ENCODE results near the gene STK32B.

Gene STK32B

DNA sequence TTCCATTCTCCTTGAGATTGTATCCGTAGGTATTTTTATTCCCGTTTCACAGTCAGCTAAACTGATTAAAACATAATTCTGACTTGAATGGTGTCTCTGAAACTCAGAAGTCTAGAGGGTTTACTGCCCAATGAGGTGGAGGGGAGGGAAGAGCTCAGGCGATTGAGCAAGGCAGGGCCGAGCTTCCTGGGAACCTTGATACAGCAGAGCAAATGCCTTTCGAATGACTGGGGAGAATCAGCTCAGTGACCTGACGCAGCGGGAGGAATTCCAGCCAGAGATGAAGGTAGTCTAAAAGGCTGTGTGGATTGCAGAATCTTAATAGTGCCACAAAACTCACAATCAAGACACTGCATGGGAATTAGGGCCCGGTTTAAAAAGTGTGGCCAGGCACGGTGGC lies 423.5 kb downstream of the STK32B start:
- Histone ChIP-seq H3K9ac (ENCODE audit: low read depth in 1 of 2, low read length in 2 of 2) (no peak overlapping the region), H3K4me3 (ENCODE audit: low read depth in 1 of 2, low read length in 2 of 2) (no peak overlapping the region), H3K27me3 (ENCODE audit: control insufficient read depth in 1 of 2, insufficient read depth in 2 of 2, low read length in 2 of 2) (no peaks in the 10 kb centered on the region), H3K4me1 (ENCODE audit: control insufficient read depth in 1 of 2, insufficient read depth in 2 of 2, low read length in 2 of 2) (no peaks in the 10 kb centered on the region), H3K36me3 (ENCODE audit: control insufficient read depth in 1 of 2, insufficient read depth in 2 of 2, low read length in 2 of 2) (no peaks in the 10 kb centered on the region), H3K27ac (ENCODE audit: low read depth, low read length) (no peak overlapping the region), H3K9me3 (ENCODE audit: control insufficient read depth in 1 of 2, low read length in 2 of 2) (no peaks in the 10 kb centered on the region)

DNA sequence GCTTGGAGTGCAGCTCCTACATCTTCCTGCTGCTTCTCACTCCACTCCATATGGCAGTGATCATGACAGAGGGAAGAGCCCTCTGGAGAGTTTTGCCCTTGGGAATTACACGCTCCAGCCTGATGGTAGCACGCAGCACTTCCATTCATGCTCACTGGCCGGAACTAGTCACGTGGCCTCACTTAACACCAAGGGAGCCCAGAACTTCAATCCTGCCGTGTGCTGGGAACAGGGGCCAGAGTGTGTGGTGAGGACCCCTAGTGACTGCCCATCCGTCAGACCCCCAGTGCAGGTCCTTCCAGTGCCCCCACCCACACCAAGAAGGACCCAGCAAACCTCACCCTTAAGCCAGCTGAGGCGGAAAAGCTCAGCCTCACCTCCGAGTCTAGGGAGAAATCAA lies 426.3 kb downstream of the STK32B start:
- no peak overlapping the region for H3K9ac ChIP-seq (ENCODE audit: low read depth in 1 of 2, low read length in 2 of 2)
- H3K36me3 ChIP-seq (ENCODE audit: control insufficient read depth in 1 of 2, insufficient read depth in 2 of 2, low read length in 2 of 2): no peaks in the 10 kb centered on the region
- no peaks in the 10 kb centered on the region for H3K4me1 ChIP-seq (ENCODE audit: control insufficient read depth in 1 of 2, insufficient read depth in 2 of 2, low read length in 2 of 2)
- H3K27ac ChIP-seq (ENCODE audit: low read depth, low read length): no peak overlapping the region
- no peaks in the 10 kb centered on the region for H3K9me3 ChIP-seq (ENCODE audit: control insufficient read depth in 1 of 2, low read length in 2 of 2)
- H3K27me3 ChIP-seq (ENCODE audit: control insufficient read depth in 1 of 2, insufficient read depth in 2 of 2, low read length in 2 of 2): no peaks in the 10 kb centered on the region
- no peak overlapping the region for H3K4me3 ChIP-seq (ENCODE audit: low read depth in 1 of 2, low read length in 2 of 2)

DNA sequence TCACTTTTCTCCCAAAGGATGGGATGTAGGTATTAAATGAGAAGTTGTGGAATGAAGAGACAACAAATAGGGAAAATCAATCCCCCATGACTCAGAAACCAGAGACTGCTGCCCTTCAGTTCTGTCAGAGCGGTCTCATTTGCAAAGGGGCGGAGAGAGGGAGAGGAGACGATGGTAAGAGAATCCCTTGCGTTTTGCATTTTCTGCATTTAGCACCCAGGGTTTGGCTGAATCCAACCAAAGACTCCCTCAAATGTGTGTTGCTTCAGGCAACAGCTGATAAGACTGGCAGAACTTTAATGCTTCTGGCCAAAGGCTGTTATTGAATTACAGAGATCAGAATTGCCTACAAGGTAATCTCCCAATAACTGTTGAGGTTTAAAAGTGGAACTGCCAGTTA lies 426.9 kb downstream of the STK32B start:
- H3K9ac ChIP-seq (ENCODE audit: low read depth in 1 of 2, low read length in 2 of 2): no peak overlapping the region

DNA sequence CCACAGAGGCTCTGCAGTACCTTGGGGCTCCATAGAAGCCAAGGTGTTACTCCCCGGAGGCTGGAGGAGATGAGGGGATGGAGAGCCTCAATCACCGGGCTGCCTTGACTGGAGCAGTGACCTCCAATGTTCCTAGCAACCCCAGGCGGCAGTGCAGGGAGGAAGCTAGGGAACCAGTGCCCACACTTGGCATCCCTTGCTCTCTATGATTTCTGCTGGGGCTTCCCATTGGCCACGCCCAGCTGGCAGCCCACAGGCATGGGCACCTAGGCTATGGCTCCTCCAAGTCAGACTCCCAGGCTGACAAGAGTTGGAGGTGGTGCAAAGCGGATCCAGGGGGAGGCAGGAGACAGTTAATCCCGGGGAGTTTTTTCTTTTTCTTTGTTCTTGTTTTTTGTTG lies 427.4 kb downstream of the STK32B start:
- H3K27me3 ChIP-seq (ENCODE audit: control insufficient read depth in 1 of 2, insufficient read depth in 2 of 2, low read length in 2 of 2): no peaks in the 10 kb centered on the region
- H3K9me3 ChIP-seq (ENCODE audit: control insufficient read depth in 1 of 2, low read length in 2 of 2): no peaks in the 10 kb centered on the region
- H3K36me3 ChIP-seq (ENCODE audit: control insufficient read depth in 1 of 2, insufficient read depth in 2 of 2, low read length in 2 of 2): no peaks in the 10 kb centered on the region
- H3K27ac ChIP-seq (ENCODE audit: low read depth, low read length): no peak overlapping the region
- H3K4me3 ChIP-seq (ENCODE audit: low read depth in 1 of 2, low read length in 2 of 2): no peak overlapping the region
- H3K4me1 ChIP-seq (ENCODE audit: control insufficient read depth in 1 of 2, insufficient read depth in 2 of 2, low read length in 2 of 2): no peaks in the 10 kb centered on the region
- H3K9ac ChIP-seq (ENCODE audit: low read depth in 1 of 2, low read length in 2 of 2): no peak overlapping the region

More for the DNA sequence above, 426.9 kb downstream of the STK32B start:
- no peak overlapping the region for H3K27ac ChIP-seq (ENCODE audit: low read depth, low read length)
- H3K9me3 ChIP-seq (ENCODE audit: control insufficient read depth in 1 of 2, low read length in 2 of 2): no peaks in the 10 kb centered on the region
- no peak overlapping the region for H3K4me3 ChIP-seq (ENCODE audit: low read depth in 1 of 2, low read length in 2 of 2)
- no peaks in the 10 kb centered on the region for H3K4me1 ChIP-seq (ENCODE audit: control insufficient read depth in 1 of 2, insufficient read depth in 2 of 2, low read length in 2 of 2)
- H3K27me3 ChIP-seq (ENCODE audit: control insufficient read depth in 1 of 2, insufficient read depth in 2 of 2, low read length in 2 of 2): no peaks in the 10 kb centered on the region
- H3K36me3 ChIP-seq (ENCODE audit: control insufficient read depth in 1 of 2, insufficient read depth in 2 of 2, low read length in 2 of 2): no peaks in the 10 kb centered on the region

DNA sequence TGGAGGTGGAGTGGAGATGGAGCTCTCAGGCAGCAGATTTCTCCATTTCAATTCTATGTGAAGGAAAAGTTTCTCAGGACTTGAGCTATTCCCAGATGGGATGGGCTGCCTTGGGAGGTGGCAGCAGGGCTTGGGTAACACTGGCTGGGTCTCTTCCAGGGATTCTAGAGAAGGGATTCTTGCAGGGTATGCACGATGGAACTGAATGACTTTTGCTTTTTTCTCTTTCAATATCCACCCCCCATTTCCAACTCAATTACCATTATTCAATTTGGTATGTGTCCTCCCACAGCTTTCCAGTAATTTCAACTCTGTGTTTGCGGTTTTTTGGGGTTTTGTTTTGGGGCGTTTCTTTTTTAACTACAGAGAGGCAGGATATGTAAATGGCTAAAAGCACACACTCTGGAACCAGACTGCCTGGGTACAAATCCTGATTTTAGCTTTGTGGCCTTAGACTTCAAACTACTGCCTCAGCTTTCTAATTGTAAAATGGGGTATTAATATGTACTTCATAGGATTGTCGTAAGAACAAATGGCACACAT lies 428.3 kb downstream of the STK32B start:
- no peaks in the 10 kb centered on the region for H3K27me3 ChIP-seq (ENCODE audit: control insufficient read depth in 1 of 2, insufficient read depth in 2 of 2, low read length in 2 of 2)
- no peak overlapping the region for H3K27ac ChIP-seq (ENCODE audit: low read depth, low read length)
- no peaks in the 10 kb centered on the region for H3K36me3 ChIP-seq (ENCODE audit: control insufficient read depth in 1 of 2, insufficient read depth in 2 of 2, low read length in 2 of 2)
- H3K4me1 ChIP-seq (ENCODE audit: control insufficient read depth in 1 of 2, insufficient read depth in 2 of 2, low read length in 2 of 2): no peaks in the 10 kb centered on the region
- no peak overlapping the region for H3K4me3 ChIP-seq (ENCODE audit: low read depth in 1 of 2, low read length in 2 of 2)
- H3K9me3 ChIP-seq (ENCODE audit: control insufficient read depth in 1 of 2, low read length in 2 of 2): no peaks in the 10 kb centered on the region
- no peak overlapping the region for H3K9ac ChIP-seq (ENCODE audit: low read depth in 1 of 2, low read length in 2 of 2)

DNA sequence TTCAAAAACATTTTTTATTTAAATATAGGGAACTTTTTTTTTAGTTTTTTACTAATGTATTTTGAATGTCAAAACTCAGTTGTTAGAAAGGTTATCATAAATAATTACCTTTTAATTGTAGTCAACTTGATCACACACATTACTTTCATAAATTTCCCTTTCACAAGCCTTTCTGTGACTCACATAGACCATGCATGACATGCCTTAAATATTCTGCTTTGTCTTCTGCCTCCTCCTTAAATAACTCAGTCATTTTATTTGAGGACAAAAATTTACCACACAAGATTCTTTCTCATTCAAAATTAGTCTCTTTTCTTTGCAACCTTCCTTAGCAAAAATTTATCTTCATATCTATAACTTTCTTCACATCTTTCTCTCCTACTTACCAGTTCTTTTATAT lies 437.1 kb downstream of the STK32B start:
- no peaks in the 10 kb centered on the region for H3K4me1 ChIP-seq (ENCODE audit: control insufficient read depth in 1 of 2, insufficient read depth in 2 of 2, low read length in 2 of 2)
- no peaks in the 10 kb centered on the region for H3K36me3 ChIP-seq (ENCODE audit: control insufficient read depth in 1 of 2, insufficient read depth in 2 of 2, low read length in 2 of 2)
- H3K9ac ChIP-seq (ENCODE audit: low read depth in 1 of 2, low read length in 2 of 2): no peak overlapping the region
- H3K4me3 ChIP-seq (ENCODE audit: low read depth in 1 of 2, low read length in 2 of 2): no peak overlapping the region
- H3K27ac ChIP-seq (ENCODE audit: low read depth, low read length): no peak overlapping the region
- H3K9me3 ChIP-seq (ENCODE audit: control insufficient read depth in 1 of 2, low read length in 2 of 2): peaks cover 5 to 13% of the 10 kb centered on the region in 2 donors
- no peaks in the 10 kb centered on the region for H3K27me3 ChIP-seq (ENCODE audit: control insufficient read depth in 1 of 2, insufficient read depth in 2 of 2, low read length in 2 of 2)

DNA sequence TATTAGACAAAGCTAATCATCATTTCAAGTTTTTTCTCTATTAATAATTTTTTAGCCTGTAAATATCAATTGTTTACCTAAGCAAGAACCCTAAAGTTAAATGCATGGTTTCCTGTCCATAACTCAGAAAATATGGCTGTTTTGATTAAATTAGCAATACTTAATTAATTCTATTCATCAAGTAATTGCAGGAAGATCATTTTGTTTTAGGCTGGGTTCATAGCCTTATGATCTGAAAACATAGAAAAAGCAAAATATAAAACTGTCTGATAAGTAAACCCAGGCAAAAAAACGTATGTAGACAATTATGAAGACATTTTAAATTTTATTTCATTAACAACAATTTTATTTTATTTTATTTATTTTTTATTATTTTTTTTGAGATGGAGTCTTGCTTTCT lies 438.0 kb downstream of the STK32B start:
- Histone ChIP-seq H3K4me3 (ENCODE audit: low read depth in 1 of 2, low read length in 2 of 2) (no peak overlapping the region), H3K27me3 (ENCODE audit: control insufficient read depth in 1 of 2, insufficient read depth in 2 of 2, low read length in 2 of 2) (no peaks in the 10 kb centered on the region), H3K9ac (ENCODE audit: low read depth in 1 of 2, low read length in 2 of 2) (no peak overlapping the region), H3K9me3 (ENCODE audit: control insufficient read depth in 1 of 2, low read length in 2 of 2) (peaks cover 5 to 13% of the 10 kb centered on the region in 2 donors), H3K27ac (ENCODE audit: low read depth, low read length) (no peak overlapping the region), H3K36me3 (ENCODE audit: control insufficient read depth in 1 of 2, insufficient read depth in 2 of 2, low read length in 2 of 2) (no peaks in the 10 kb centered on the region), H3K4me1 (ENCODE audit: control insufficient read depth in 1 of 2, insufficient read depth in 2 of 2, low read length in 2 of 2) (no peaks in the 10 kb centered on the region)

DNA sequence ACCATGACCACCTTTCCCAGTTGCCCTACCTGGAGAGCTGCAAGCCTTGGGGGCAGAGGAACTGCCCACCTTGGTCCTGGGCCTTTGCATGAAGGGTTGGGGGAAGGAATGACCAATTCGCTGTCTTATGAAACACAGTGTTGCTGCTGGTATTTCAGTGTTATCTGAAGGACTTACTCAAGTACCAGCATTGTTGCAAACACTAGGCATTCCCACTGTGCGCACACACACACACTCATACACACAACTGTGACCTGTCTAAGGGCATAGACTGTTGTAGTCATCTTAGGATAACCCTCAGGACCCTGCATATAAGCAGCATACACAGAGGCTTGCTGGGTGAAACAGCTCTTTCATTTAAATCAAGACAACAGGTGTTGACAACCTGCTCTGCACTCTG lies 446.2 kb downstream of the STK32B start:
- Histone ChIP-seq H3K4me3 (ENCODE audit: low read depth in 1 of 2, low read length in 2 of 2) (no peak overlapping the region), H3K27ac (ENCODE audit: low read depth, low read length) (no peak overlapping the region), H3K4me1 (ENCODE audit: control insufficient read depth in 1 of 2, insufficient read depth in 2 of 2, low read length in 2 of 2) (no peaks in the 10 kb centered on the region), H3K27me3 (ENCODE audit: control insufficient read depth in 1 of 2, insufficient read depth in 2 of 2, low read length in 2 of 2) (no peaks in the 10 kb centered on the region), H3K9me3 (ENCODE audit: control insufficient read depth in 1 of 2, low read length in 2 of 2) (no peaks in the 10 kb centered on the region), H3K36me3 (ENCODE audit: control insufficient read depth in 1 of 2, insufficient read depth in 2 of 2, low read length in 2 of 2) (no peaks in the 10 kb centered on the region), H3K9ac (ENCODE audit: low read depth in 1 of 2, low read length in 2 of 2) (no peak overlapping the region)

DNA sequence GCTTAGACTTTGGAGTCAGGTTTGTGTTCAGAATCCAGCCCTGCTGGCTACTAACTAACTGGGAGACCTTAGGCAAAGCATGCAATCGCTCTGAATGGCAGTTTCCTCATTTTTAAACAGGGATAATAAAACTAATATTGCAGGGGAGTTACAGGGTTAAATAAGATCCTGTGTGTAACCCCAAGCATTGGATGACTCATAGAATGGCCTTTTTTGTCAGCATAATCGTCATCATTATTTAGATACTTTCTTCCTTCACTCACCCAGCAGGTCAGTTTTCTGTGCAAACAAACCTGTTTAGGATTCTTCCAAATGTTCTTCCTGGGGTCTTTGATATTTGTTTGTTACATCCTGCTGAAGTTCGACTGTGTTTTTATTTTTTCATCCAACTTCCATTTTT lies 448.9 kb downstream of the STK32B start:
- Histone ChIP-seq H3K9ac (ENCODE audit: low read depth in 1 of 2, low read length in 2 of 2) (no peak overlapping the region), H3K9me3 (ENCODE audit: control insufficient read depth in 1 of 2, low read length in 2 of 2) (no peaks in the 10 kb centered on the region), H3K36me3 (ENCODE audit: control insufficient read depth in 1 of 2, insufficient read depth in 2 of 2, low read length in 2 of 2) (no peaks in the 10 kb centered on the region)

DNA sequence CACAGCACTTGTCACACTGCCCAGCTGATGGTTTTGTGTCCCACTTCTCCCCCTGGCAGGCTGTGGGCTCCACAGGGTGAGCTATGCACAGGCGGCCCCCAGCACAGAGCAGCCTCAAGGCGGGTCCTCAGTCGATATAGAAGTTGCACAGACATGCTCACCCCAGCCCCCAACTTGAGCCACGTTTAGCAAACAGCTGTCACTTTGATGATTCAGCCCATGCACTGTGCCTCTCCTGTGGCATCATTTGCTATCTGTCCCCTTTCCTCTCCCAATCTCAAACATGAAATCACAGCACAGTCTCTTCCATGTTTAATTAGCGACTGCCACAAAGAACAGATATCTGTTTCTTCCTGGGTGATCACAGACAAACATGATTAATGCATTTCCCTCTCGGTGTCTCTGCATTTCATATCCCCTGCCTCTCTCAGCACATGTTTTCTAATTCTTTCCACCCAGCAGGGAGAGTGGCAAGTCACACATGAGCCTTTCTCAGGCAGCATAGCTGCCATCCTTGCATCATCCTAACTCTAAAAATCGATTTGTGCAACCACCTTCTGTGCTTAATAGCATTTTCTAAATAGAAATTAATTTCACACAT lies 452.2 kb downstream of the STK32B start:
- Histone ChIP-seq H3K4me3 (ENCODE audit: low read depth in 1 of 2, low read length in 2 of 2) (no peak overlapping the region), H3K36me3 (ENCODE audit: control insufficient read depth in 1 of 2, insufficient read depth in 2 of 2, low read length in 2 of 2) (no peaks in the 10 kb centered on the region), H3K27me3 (ENCODE audit: control insufficient read depth in 1 of 2, insufficient read depth in 2 of 2, low read length in 2 of 2) (no peaks in the 10 kb centered on the region), H3K9me3 (ENCODE audit: control insufficient read depth in 1 of 2, low read length in 2 of 2) (no peaks in the 10 kb centered on the region), H3K9ac (ENCODE audit: low read depth in 1 of 2, low read length in 2 of 2) (no peak overlapping the region), H3K4me1 (ENCODE audit: control insufficient read depth in 1 of 2, insufficient read depth in 2 of 2, low read length in 2 of 2) (no peaks in the 10 kb centered on the region), H3K27ac (ENCODE audit: low read depth, low read length) (no peak overlapping the region)

More for the DNA sequence above, 448.9 kb downstream of the STK32B start:
- no peak overlapping the region for H3K27ac ChIP-seq (ENCODE audit: low read depth, low read length)
- no peaks in the 10 kb centered on the region for H3K4me1 ChIP-seq (ENCODE audit: control insufficient read depth in 1 of 2, insufficient read depth in 2 of 2, low read length in 2 of 2)
- no peak overlapping the region for H3K4me3 ChIP-seq (ENCODE audit: low read depth in 1 of 2, low read length in 2 of 2)
- H3K27me3 ChIP-seq (ENCODE audit: control insufficient read depth in 1 of 2, insufficient read depth in 2 of 2, low read length in 2 of 2): no peaks in the 10 kb centered on the region

Measured in duodenal mucosa (tissue), 2 donors.